Endothelial cell of umbilical vein (primary cell): ENCODE results near the gene AICDA.

Experiments used
- EZH2 ChIP-seq: IDR thresholded peaks from 2 replicates; pipeline ENCODE4 v1.6.1; 2012; ENCODE audit warnings: borderline replicate concordance, low read depth, mild to moderate bottlenecking, moderate library complexity, low read length, inconsistent platforms; ENCODE audit not compliant: severe bottlenecking
- JUN ChIP-seq: IDR thresholded peaks from 2 replicates; pipeline ENCODE4 v1.6.1; 2011; ENCODE audit warnings: borderline replicate concordance, low read depth; ENCODE audit not compliant: insufficient read length, insufficient read depth
- MYC ChIP-seq: IDR thresholded peaks from one replicate; pipeline ENCODE4 v1.6.1; 2011; ENCODE audit warnings: mild to moderate bottlenecking, low read depth, low read length
- POLR2A ChIP-seq: IDR thresholded peaks from 2 replicates; pipeline ENCODE4 v1.6.1; 2012; ENCODE audit warnings: low read depth, mild to moderate bottlenecking, control low read depth, low read length
- POLR2AphosphoS5 ChIP-seq: IDR thresholded peaks from 2 replicates; pipeline ENCODE4 v1.6.1; 2012; ENCODE audit warnings: low read depth, mild to moderate bottlenecking, control low read depth, low read length, moderate library complexity; ENCODE audit not compliant: insufficient read depth
- TF ChIP-seq, protein P1 (sequence below), 2 donors: IDR thresholded peaks; 1 replicate in 1 of 2; 2 replicates in 1 of 2; pipeline ENCODE4 v1.5.1; 2011; ENCODE audit warnings: low read length in 2 of 2, mild to moderate bottlenecking in 2 of 2, moderate library complexity in 2 of 2, control low read depth in 1 of 2, inconsistent platforms in 1 of 2, low read depth in 1 of 2; ENCODE audit not compliant: insufficient read depth in 1 of 2; ENCODE audit errors: extremely low read depth in 1 of 2
- TF ChIP-seq, protein P2 (sequence below): IDR thresholded peaks from 2 replicates; pipeline ENCODE4 v1.6.1; 2011; ENCODE audit not compliant: insufficient read depth, insufficient read length

DNA sequence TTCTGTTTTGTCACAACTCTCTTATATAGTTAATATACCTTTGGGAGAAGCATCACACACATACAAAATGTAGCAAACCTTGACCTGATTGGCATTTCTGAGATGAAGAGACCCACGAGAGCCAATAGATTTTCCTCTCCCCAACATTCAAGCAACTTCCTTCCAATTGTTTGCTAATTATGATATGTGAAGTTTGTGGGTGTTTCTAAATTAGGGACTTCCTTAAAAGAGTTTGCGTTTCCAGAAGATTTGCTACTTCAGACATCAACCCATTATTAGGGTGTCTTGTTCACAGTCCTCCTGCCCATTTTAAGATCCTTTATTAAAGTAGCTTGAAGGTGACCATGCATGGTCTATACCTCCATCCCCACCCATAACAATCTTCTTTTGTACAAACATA, 9.4 kb downstream of the AICDA start:
- TF ChIP-seq, protein P1, sequence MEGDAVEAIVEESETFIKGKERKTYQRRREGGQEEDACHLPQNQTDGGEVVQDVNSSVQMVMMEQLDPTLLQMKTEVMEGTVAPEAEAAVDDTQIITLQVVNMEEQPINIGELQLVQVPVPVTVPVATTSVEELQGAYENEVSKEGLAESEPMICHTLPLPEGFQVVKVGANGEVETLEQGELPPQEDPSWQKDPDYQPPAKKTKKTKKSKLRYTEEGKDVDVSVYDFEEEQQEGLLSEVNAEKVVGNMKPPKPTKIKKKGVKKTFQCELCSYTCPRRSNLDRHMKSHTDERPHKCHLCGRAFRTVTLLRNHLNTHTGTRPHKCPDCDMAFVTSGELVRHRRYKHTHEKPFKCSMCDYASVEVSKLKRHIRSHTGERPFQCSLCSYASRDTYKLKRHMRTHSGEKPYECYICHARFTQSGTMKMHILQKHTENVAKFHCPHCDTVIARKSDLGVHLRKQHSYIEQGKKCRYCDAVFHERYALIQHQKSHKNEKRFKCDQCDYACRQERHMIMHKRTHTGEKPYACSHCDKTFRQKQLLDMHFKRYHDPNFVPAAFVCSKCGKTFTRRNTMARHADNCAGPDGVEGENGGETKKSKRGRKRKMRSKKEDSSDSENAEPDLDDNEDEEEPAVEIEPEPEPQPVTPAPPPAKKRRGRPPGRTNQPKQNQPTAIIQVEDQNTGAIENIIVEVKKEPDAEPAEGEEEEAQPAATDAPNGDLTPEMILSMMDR (IDR thresholded peaks at IDR 0.05; ENCODE audit: extremely low read depth in 1 of 2, insufficient read depth in 1 of 2, low read depth in 1 of 2, low read length in 2 of 2) = no peak
- TF ChIP-seq EZH2 (no peak), POLR2A (no peak), MYC (no peak), JUN (no peak), POLR2AphosphoS5 (no peak)
- TF ChIP-seq, protein P2, sequence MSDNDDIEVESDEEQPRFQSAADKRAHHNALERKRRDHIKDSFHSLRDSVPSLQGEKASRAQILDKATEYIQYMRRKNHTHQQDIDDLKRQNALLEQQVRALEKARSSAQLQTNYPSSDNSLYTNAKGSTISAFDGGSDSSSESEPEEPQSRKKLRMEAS = no peak
